Germinal center (tissue), 1 donor: ENCODE measurements around the gene CABYR.

ENCODE experiments used
- DNase-seq: peaks from one replicate; pipeline ENCODE4 v3.0.0; 2012; ENCODE audit warnings: mixed read lengths, low spot score

CABYR gene

GRCh38 chr18:24138789-24139616, at the start of gene CABYR:
Gene CABYR, plus strand, starts transcription at chr18:24139062. Its CDS starts 4,053 bp downstream, at chr18:24143115.
- peak; percentile 83 for DNase-seq

GRCh38 chr18:24089076-24089475, 49.8 kb upstream of the CABYR start:
- no peak for DNase-seq

- DNase-seq, result no peak
Observed at GRCh38 chr18:24089515-24090337, 49.1 kb upstream of the CABYR start.

GRCh38 chr18:24090876-24091275, 48.0 kb upstream of the CABYR start:
- DNase-seq, result no peak

- DNase-seq, result no peak
Observed at GRCh38 chr18:24094561-24094960, 44.3 kb upstream of the CABYR start.

GRCh38 chr18:24095976-24096375, 42.9 kb upstream of the CABYR start:
- DNase-seq, result no peak

GRCh38 chr18:24103320-24104021, 35.4 kb upstream of the CABYR start:
- DNase-seq, result no peak

GRCh38 chr18:24104486-24104885, 34.4 kb upstream of the CABYR start:
- no peak for DNase-seq

- no peak for DNase-seq
Observed at GRCh38 chr18:24108641-24109040, 30.2 kb upstream of the CABYR start.

GRCh38 chr18:24111936-24112335, 26.9 kb upstream of the CABYR start:
- no peak for DNase-seq

- DNase-seq, result no peak
Observed at GRCh38 chr18:24112464-24112863, 26.4 kb upstream of the CABYR start.

- DNase-seq, result no peak
Observed at GRCh38 chr18:24112874-24113615, 25.8 kb upstream of the CABYR start.

- DNase-seq, result no peak
Observed at GRCh38 chr18:24114924-24115549, 23.8 kb upstream of the CABYR start.

- no peak for DNase-seq
Observed at GRCh38 chr18:24115628-24116027, 23.2 kb upstream of the CABYR start.

GRCh38 chr18:24118750-24119577, 19.9 kb upstream of the CABYR start:
- DNase-seq, result peak; percentile 65

- DNase-seq, result no peak
Observed at GRCh38 chr18:24120676-24121075, 18.2 kb upstream of the CABYR start.

- no peak for DNase-seq
Observed at GRCh38 chr18:24121625-24122024, 17.2 kb upstream of the CABYR start.

- no peak for DNase-seq
Observed at GRCh38 chr18:24126155-24126961, 12.5 kb upstream of the CABYR start.

- no peak for DNase-seq
Observed at GRCh38 chr18:24127735-24128134, 11.1 kb upstream of the CABYR start.

GRCh38 chr18:24128700-24129099, 10.2 kb upstream of the CABYR start:
- no peak for DNase-seq
